Stimulated activated CD8-positive, alpha-beta memory T cell treated with anti-CD3 and anti-CD28 coated beads, Interleukin-7, amount 100 ng/mL, for 24 hours (primary cell): ENCODE results near the gene TXK.
A peak's percentile ranks its signal among the peaks of the same experiment; 100 is the strongest.

Experiments
- DNase-seq: peaks from one replicate; pipeline ENCODE4 v3.0.0-alpha.2; 2020; ENCODE audit warnings: low read depth

Gene TXK

GRCh38 chr4:48103483-48104139 is 30.4 kb downstream of the TXK start:
- no peak for DNase-seq

DNA sequence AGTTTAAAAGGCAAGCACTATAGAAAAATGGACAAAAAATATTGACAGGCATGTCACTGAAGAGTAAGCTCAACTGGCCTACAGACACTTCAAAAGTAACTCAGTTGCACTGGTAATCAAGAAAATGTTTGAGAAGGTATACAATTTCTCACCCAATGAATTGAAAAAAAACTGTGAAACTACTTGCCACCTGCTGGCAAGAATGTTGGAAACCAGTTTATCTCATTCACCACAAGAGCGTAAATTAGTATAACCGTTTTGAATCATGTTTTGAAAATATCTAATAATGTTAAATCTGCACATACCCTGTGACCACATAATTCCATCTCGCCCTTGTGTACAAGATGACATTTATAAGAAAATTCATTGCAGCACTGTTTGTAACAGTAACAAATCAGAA is 31.7 kb downstream of the TXK start:
- DNase-seq, result no peak

DNA sequence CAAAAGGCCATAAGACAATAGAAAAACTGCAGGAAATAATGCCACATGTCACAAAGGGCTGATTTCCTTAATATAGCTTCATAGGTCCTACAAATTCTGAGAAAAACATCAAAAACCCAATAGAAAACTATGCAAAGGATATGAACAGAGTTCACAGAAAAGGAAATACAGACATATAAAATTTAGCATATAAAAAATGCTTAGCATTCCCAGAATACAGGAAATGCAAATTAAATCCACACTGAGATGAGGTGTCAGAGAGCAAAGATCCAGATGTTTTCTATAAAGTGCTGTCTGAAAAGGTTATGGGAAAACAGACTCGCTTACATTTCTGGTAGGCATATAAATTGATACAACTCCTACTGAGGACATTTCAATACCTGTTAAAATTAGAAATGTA is 33.8 kb downstream of the TXK start:
- no peak for DNase-seq

GRCh38 chr4:48095441-48095840 is 38.6 kb downstream of the TXK start:
- no peak for DNase-seq

DNA sequence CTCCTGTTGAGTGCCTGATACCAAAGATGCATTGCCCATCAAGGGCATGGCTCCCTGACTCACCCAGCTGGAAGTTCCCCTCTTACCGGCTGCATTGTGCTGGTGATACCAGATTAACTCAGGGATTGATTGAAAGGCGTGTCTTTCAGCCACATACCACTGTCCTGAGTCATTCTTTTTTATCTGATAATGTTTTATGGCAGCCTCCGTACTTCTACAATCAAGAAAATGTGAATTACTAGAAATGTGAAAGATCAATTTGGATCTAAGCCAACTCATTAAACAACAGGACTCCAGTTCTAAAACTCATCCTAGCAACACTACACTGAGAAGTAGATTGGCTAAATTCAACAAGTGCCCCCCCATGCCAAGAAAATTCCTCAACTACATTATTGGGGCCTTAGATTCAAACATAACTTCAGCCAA is 40.0 kb downstream of the TXK start:
- peak; percentile 21 for DNase-seq

DNA sequence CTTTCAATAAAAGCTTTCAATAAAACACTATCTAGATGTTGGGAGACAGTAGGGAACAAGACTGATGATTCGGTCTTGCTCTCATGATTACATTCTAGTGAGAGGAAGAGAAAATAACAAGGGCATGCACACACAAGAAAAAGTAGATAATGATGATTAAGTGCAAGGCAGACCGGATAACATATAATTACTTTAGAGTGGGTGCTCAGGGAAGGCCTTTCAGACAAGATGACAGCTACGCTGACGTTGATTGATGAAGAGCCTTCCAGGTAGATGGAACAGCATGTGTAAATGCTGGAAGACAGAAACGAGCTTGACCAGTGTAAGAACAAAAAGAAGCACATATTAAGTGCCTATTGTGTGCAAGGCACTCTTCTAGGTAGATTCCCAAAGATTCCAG is 43.4 kb downstream of the TXK start:
- DNase-seq, result no peak

DNA sequence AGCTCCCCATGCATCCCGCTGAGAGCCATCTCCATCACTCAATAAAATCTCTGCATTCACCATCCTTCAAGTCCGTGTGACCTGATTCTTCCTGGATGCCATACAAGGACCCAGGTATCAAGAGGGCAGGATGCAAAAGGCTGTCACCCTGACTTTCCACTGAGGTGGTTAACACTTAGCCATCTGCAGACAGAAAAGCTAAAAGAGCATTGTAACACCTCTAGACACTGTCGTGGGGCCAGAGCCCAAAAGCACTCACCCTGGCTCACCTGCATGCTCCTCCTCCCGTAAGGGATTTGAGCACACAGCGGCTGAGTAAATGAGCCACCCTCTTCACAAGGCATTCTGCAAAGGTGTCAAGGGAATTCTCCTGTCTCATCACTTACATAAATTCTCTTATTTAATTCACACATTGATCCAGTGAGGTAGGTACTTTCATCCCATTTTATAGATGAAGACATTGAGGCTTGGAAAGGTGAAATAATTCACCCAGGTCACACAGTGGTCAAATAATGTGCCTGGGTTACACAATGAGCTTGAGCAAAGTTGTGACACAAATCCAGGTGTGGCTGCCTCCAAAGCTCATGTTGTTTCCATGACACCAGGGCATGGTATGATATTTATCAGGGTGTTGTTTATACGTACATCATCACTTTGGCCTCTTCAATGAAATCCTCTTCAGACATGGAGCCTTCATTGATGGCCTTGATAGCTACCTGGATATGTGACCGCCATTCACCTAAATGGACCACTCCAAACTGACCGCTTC is 48.0 kb downstream of the TXK start:
- DNase-seq, result no peak

GRCh38 chr4:48082956-48083355 is 51.1 kb downstream of the TXK start:
- no peak for DNase-seq

GRCh38 chr4:48081196-48081595 is 52.9 kb downstream of the TXK start:
- DNase-seq, result no peak

GRCh38 chr4:48079972-48080391 is 54.1 kb downstream of the TXK start:
- no peak for DNase-seq

DNA sequence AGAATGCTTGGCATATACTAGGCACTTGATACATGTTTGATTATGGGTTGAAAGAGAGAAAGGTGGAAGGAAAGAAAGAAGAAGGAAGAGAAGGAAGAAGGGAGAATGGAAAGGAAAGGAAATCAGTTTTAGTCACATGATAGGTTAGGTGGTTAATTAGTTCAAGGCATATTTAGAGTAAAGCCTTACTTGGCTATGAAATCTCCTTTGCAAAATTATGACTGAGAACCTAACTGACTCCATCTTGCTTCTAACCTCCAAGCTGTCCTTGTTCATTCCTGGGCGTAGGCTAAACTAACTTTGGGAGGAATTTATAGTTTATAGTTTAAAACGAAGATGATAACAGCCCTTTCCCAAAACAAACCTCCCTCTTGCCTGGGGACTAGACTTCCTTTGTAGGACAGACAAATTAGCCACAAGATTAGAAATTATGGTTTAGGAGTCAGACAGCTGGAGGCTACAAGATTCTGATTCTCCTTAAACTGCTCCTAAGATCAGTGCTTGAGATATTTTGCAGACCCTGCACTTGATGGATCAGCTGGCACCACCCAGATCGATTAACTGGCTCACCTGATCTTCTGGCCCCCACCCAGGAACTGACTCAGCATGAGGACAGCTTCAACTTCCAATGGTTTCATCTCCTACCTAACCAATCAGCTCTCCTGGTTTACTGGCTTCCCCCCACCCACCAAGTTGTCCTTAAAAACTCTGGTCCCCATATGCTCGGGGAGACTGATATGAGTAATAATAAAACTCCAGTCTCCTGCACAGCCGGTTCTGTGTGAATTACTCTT is 55.0 kb downstream of the TXK start:
- DNase-seq, result no peak

DNA sequence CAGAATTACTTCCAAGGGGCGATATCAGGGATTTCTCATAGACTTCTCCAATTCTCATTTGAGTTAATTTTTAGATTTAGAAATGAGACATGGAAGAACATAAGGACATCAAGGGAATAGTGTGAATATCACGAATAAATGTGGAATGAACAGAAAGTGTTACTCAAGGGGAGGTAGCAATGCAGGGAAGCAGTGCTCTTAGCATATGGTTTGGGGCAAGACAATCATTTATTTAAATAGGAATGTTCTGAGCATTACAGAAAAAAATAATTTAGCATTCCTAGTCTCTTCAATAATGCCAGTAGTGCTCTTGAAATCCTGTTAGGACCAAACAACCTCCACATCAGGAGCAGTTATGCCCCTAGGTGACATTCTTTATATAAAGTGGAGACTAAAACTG is 55.6 kb downstream of the TXK start:
- no peak for DNase-seq

DNA sequence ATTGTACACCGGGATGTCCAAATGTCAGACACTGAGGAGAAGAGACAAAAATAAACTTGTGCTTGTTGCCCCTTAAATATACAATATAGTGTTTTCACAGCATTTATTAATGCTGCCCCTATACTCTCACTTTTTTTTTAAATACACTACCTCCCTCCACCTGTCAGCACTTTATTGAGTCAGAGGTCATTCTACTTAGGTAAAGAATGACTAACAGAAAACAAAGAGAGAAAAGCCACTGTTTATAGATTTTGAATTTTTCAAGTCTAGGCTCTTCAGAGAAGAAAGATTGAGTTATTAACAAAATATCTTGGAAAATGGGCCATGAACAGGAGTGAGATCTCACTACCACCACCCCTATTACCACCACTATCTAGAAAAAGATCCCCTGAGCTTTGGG is 59.4 kb downstream of the TXK start:
- DNase-seq, result no peak

- DNase-seq, result no peak
Observed at GRCh38 chr4:48073567-48074103, 60.4 kb downstream of the TXK start.

GRCh38 chr4:48071191-48071590 is 62.9 kb downstream of the TXK start:
- no peak for DNase-seq

DNA sequence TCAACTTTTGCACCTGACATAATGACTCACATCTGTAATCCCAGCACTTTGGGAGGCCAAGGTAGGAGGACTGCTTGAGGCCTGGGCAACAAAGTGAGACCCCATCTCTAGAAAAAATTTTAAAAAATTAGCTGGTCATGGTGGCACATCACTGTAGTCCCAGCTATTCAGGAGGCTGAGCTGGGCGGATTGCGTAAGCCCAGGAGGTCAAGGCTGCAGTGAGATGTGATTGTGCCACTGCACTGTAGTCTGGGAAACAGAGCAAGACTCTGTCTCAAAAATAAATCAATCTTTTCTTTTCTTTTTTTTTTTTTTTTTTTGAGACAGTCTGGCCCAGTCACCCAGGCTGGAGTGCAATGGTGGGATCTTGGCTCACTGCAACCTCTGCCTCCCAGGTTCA is 65.0 kb downstream of the TXK start:
- no peak for DNase-seq

DNA sequence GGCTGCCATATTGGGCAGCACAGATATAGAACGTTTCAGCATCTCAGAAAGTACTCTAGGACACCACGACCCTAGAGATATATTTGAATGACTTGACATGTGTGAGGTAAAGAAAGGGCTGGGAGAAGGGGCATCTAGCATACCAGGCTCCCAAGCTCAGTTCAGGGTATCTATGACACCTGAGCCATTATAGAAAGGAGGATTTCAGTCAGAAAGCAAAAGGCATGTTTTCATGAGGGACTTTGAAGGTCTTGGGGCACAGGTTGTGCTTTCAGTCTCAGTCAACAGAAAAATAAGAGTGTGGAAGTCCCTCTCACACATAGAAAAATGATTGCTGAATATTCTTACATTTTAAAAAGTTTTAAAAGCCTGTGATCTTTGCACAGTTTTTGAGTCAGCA is 65.9 kb downstream of the TXK start:
- DNase-seq, result no peak

DNA sequence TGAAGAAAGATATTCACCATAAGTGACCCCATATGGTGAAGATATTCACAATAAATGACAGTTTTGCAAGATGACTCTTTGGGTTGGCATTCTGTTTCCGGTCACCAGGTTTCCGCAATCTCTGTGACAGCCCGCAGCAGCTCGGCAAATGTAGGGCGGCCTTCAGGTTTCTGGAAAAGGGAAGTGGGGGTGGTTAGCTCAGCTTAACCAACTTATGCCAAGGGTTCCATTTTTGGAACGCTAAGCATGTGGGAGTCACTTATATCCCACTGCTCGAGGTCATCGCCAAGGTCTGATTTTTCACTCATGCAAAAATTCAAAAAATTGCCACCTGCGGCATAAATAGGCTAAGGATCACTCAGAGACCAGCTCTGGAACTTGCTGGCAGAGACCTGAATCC is 66.5 kb downstream of the TXK start:
- DNase-seq, result no peak

GRCh38 chr4:48065587-48066052 is 68.4 kb downstream of the TXK start:
- no peak for DNase-seq

GRCh38 chr4:48064349-48064748 is 69.7 kb downstream of the TXK start:
- DNase-seq, result no peak

DNA sequence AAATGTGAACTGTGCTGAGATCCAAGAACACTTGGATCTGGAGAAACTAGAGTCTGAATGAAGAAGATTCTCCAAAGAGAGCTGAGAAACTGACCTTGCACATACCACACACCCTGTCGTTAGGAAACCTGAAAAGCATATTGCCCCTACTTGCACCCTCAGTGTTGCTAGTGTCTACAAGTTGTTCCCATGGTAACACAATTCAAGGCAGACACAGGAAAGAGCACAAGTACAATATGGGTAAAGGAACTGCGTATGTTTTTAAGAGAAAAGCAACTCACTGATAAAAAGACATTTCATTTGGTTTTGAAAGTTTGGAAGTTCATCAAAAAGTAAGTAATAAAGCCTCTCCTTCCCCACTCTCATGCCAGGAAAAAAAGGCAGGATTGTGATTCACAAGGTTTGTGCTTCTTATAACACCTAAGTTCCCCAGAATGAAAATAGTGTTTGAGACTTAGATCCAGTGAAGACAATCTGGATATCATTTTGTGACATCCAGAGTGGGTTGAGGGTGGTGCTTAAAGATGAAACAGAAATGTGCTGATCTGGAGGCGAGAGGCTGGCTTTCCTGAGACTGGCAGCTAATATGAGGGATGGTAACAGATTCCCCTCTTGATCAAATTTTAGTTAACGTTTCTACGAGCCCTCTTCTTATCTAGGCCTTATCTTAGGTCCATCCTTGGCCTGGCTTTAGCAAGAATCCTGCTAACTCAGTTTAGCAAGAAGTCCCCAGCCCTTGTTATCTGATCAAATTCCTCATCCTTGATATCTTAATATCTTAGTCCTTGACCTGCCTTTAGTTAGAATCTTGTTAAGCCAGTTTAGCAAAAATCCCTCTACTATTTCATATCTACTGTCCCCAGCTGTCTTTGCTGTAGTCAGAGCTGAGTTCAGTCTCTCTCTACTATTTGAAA is 75.2 kb downstream of the TXK start:
- no peak for DNase-seq

DNA sequence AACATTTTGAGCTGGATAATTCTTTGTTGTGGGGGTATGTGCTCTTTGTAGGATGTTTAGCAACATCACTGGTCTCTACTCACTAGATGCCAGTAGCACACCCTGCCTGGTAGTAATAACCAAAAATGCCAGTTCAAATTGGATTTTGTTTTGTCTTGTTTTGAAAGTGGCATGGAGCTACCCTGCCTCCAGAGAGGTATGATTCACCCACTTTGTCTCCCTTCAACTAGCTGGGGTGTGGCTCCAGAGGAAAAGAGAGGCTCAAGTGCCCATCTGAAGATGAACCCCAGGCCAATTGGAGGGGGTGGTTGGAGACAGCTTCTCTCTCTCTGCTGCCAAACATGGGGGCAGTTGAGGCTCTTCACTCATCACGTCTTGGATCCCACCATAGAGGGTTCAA is 83.0 kb downstream of the TXK start:
- DNase-seq, result no peak
